Left lung (tissue), 10 donors: ENCODE data around the gene UBE2QL1. TPM values are rescaled to one million over a fixed set of nuclear protein-coding genes. Genes with fewer than 3 reads are reported as not detected.

Source experiments
- ATAC-seq: fragments of 200-7000 bp; cut with Tn5 transposase; one replicate; pipeline ENCODE4 v1.9.1; 2020; ENCODE audit warnings: moderate library complexity
- DNase-seq, 4 donors: peaks; one replicate each; pipeline ENCODE4 v3.0.0-alpha.2; 2013 to 2020
- H3K27ac ChIP-seq, 2 donors: fragments of 200-600 bp; sonication (generic) in 1 of 2; one replicate each; pipeline versions ENCODE4 v1.5.0 to v1.8.0; 2020 to 2021
- H3K27me3 ChIP-seq, 2 donors: fragments of 200-600 bp; sonication (generic) in 1 of 2; one replicate each; pipeline versions ENCODE4 v1.5.0 to v1.8.0; 2020 to 2021
- H3K36me3 ChIP-seq, 2 donors: fragments of 200-600 bp; sonication (generic) in 1 of 2; one replicate each; pipeline versions ENCODE4 v1.5.0 to v1.8.0; 2020 to 2021
- H3K4me1 ChIP-seq, 2 donors: fragments of 200-600 bp; one replicate each; pipeline ENCODE4 v1.8.0; 2021
- H3K4me3 ChIP-seq, 2 donors: fragments of 200-600 bp; sonication (generic) in 1 of 2; one replicate each; pipeline versions ENCODE4 v1.5.0 to v1.8.0; 2020 to 2021; ENCODE audit warnings: mild to moderate bottlenecking in 1 of 2
- H3K9me3 ChIP-seq, 2 donors: fragments of 200-600 bp; sonication (generic) in 1 of 2; one replicate each; pipeline versions ENCODE4 v1.5.0 to v1.8.0; 2020 to 2021
- CTCF ChIP-seq, 2 donors: fragments of 200-600 bp; sonication (generic) in 1 of 2; IDR thresholded peaks; one replicate each; pipeline versions ENCODE4 v1.5.0 to v1.8.0; 2021; ENCODE audit warnings: antibody characterized with exemption in 2 of 2
- intact Hi-C, 2 donors: fragments of 100-400 bp; cut with DNase I; formaldehyde crosslinking; loops; one replicate each; pipeline versions ENCODE4 v1.11.2 to v1.14.2; 2022
- polyA plus RNA-seq, 6 donors: library from polyadenylated mRNA; unstranded; fragments of 120-200 nt; gene quantifications; one replicate each; pipeline ENCODE4 v1.2.1, GENCODE V29; 2013; ENCODE audit not compliant: insufficient read length in 6 of 6
- total RNA-seq, 2 donors: library from RNA; stranded (reverse); fragmentation: NEBNext Ultra II Directional; extraction: Animal tissue kit (Norgen Biotek cat#: 25700); gene quantifications; one replicate each; pipeline ENCODE4 v1.2.1, GENCODE V29; 2021
- donor health status: DM: no; HTN: yes; CAD: no.
- donor health status: DM: no; HTN: no; CAD: no.

UBE2QL1 gene
- total and polyA plus RNA-seq, 8 donors = 0.05 to 0.32 (median 0.27) TPM

- TF ChIP-seq CTCF (IDR thresholded peaks at IDR 0.05) = no peak
- intact Hi-C loops = no loop called here
These were observed 21.0 kb upstream of the UBE2QL1 start for GRCh38 chr5:6427694-6428093.

GRCh38 chr5:6430418-6431028 lies 18.1 kb upstream of the UBE2QL1 start:
- no peaks in the 10 kb centered on the region for H3K4me1 ChIP-seq

More at GRCh38 chr5:6427694-6428093, 21.0 kb upstream of the UBE2QL1 start:
- ATAC-seq (no peak), DNase-seq (no peak)
- Histone ChIP-seq H3K4me3 (no peak overlapping the region), H3K4me1 (no peaks in the 10 kb centered on the region), H3K27me3 (peaks cover 0 to 33% of the 10 kb centered on the region in 2 donors), H3K36me3 (no peaks in the 10 kb centered on the region), H3K9me3 (no peaks in the 10 kb centered on the region), H3K27ac (no peak overlapping the region)

GRCh38 chr5:6431214-6432195 lies 17.2 kb upstream of the UBE2QL1 start:
- H3K27me3 ChIP-seq = peaks cover 0 to 59% of the 10 kb centered on the region in 2 donors
- ATAC-seq (no peak), DNase-seq (no peak)
- no peaks in the 10 kb centered on the region for H3K9me3 ChIP-seq
- no peak overlapping the region for H3K4me3 ChIP-seq
- H3K27ac ChIP-seq = no peak overlapping the region
- no peaks in the 10 kb centered on the region for H3K36me3 ChIP-seq
- no peaks in the 10 kb centered on the region for H3K4me1 ChIP-seq
- intact Hi-C loops = no loop called here
- no peak for TF ChIP-seq CTCF (IDR thresholded peaks at IDR 0.05)

More at GRCh38 chr5:6430418-6431028, 18.1 kb upstream of the UBE2QL1 start:
- intact Hi-C loops = no loop called here
- ATAC-seq = no peak
- Histone ChIP-seq H3K4me3 (no peak overlapping the region), H3K36me3 (no peaks in the 10 kb centered on the region), H3K9me3 (no peaks in the 10 kb centered on the region), H3K27ac (no peak overlapping the region), H3K27me3 (peaks cover 0 to 58% of the 10 kb centered on the region in 2 donors)
- DNase-seq = no peak
- TF ChIP-seq CTCF (IDR thresholded peaks at IDR 0.05) = no peak

GRCh38 chr5:6432206-6432605 lies 16.5 kb upstream of the UBE2QL1 start:
- ATAC-seq (no peak), DNase-seq (no peak)
- intact Hi-C loops = no loop called here
- Histone ChIP-seq H3K4me1 (no peaks in the 10 kb centered on the region), H3K36me3 (no peaks in the 10 kb centered on the region), H3K27me3 (peaks cover 0 to 59% of the 10 kb centered on the region in 2 donors), H3K4me3 (no peak overlapping the region), H3K9me3 (no peaks in the 10 kb centered on the region), H3K27ac (no peak overlapping the region)
- no peak for TF ChIP-seq CTCF (IDR thresholded peaks at IDR 0.05)

GRCh38 chr5:6434731-6435130 lies 13.9 kb upstream of the UBE2QL1 start:
- no peak for ATAC-seq
- no peaks in the 10 kb centered on the region for H3K36me3 ChIP-seq

More at GRCh38 chr5:6434731-6435130, 13.9 kb upstream of the UBE2QL1 start:
- Histone ChIP-seq H3K27me3 (peaks cover 0 to 53% of the 10 kb centered on the region in 2 donors), H3K9me3 (no peaks in the 10 kb centered on the region), H3K4me1 (no peaks in the 10 kb centered on the region), H3K4me3 (no peak overlapping the region), H3K27ac (no peak overlapping the region)
- TF ChIP-seq CTCF (IDR thresholded peaks at IDR 0.05) = no peak
- DNase-seq = no peak
- intact Hi-C loops = no loop called here
